Activated T-helper 1 cell treated with Interleukin-2 at 50 U/mL for 16 hours (primary cell): ENCODE results near the gene ACTN2.

Source experiments
- DNase-seq: peaks from one replicate; pipeline ENCODE4 v3.0.0-alpha.2; 2020; ENCODE audit warnings: low read depth

Gene ACTN2

GRCh38 chr1:236774926-236775325 is 88.6 kb downstream of the ACTN2 start:
- DNase-seq = no peak

DNA sequence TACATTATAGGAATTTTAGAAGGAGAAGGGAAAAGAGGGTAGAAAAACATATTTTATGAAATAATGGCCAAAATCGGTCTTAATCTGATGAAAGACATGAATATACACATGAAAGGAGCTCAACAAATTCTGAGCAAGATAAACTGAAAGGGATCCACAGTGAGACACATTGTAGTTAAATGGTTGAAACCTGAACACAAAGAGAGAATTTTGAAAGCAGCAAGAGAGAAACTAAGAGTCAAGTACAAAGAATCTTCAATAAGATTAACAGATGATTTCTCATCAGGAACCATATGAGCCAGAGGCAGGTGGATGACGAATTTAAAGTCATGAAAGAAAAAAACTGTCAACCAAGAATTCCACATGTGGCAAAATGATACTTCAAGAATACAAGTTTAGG is 93.0 kb downstream of the ACTN2 start:
- no peak for DNase-seq

DNA sequence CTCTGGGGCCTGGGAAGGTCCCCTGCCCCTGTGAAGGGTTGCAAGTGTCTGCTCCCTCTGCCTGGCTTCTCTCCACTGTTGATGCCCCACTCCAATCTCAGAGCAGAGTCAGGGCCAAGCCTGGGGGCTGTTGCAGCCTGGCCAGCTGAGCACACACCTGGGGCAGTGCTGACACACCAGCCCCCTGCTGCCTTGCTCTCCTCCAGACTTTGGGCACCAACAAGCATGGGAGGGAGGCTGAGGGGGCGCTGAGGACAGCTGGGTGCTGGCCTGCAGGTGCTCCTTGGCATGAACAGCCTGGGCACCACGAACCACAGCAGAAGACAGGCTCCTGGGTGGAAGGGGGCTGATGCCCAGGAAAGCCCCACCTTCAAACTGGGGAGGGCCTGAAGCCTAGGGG is 99.2 kb downstream of the ACTN2 start:
- DNase-seq = no peak

DNA sequence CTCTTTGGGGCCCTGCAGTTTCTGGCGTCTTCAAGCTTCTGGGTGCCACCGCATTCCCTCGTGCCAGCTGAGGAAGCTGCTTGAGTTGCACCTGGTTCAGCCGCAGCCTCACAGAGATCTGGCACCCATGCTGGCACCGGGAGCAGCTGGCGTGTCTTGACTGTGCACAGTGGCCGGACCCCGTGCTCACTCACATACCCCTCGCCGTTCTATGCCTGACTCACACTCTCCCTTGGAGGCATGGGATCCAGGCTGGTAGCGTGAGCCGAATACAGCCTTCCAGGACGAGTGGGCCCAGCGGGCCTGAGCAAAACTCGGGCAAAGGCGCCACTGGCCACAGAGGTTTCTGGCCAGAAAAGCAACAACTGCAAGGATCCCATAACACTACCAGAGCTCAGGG is 100.2 kb downstream of the ACTN2 start:
- no peak for DNase-seq

- no peak for DNase-seq
Measured at GRCh38 chr1:236794585-236795034, 108.3 kb downstream of the ACTN2 start.

- peak; percentile 89 for DNase-seq
Measured at GRCh38 chr1:236795035-236795756, 108.9 kb downstream of the ACTN2 start, which contains the start of gene MTR. Gene MTR (plus strand): TSS chr1:236795292. CDS start chr1:236795704, 412 bp downstream.

GRCh38 chr1:236795757-236796667 is 109.7 kb downstream of the ACTN2 start:
- DNase-seq = peak; percentile 44

GRCh38 chr1:236799001-236799400 is 112.7 kb downstream of the ACTN2 start:
- no peak for DNase-seq

DNA sequence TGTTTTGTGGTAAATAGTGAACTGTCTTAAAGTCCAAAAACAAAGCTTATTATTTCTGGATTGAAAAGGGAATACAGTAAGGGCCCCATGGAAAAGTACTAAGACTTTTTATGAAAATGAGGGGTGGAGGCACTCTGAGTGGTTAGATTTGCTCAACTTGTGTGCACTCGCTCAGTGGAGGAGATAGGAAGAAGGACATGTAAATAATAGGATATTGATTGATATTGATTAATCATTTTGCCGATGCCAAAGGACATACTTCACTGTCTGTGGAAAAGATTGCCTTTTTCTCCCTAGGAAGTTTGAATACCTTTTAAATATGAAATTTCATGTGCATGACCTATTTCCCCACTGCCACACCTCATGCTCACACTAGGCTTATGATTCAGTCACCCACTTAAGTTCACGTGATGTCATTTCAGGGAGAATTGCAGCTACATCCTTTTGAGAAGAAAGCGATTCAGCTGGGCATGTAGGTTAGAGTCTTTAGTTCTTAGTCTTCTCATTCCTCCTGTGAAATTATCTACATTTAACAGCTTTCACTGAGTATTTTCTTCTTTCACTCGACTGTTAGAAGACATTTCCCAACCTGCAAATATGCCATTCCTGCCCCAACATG is 113.8 kb downstream of the ACTN2 start:
- DNase-seq = no peak

- no peak for DNase-seq
Measured at GRCh38 chr1:236800623-236801022, 114.3 kb downstream of the ACTN2 start.

- no peak for DNase-seq
Measured at GRCh38 chr1:236802264-236802663, 116.0 kb downstream of the ACTN2 start.

- no peak for DNase-seq
Measured at GRCh38 chr1:236806634-236807033, 120.3 kb downstream of the ACTN2 start.

- no peak for DNase-seq
Measured at GRCh38 chr1:236808005-236808404, 121.7 kb downstream of the ACTN2 start.

- DNase-seq = no peak
Measured at GRCh38 chr1:236808564-236809130, 122.3 kb downstream of the ACTN2 start.

GRCh38 chr1:236809148-236809547 is 122.8 kb downstream of the ACTN2 start:
- no peak for DNase-seq

- DNase-seq = no peak
Measured at GRCh38 chr1:236810018-236810417, 123.7 kb downstream of the ACTN2 start.

GRCh38 chr1:236812334-236813030 is 126.2 kb downstream of the ACTN2 start:
- DNase-seq = no peak
